Activated naive CD4-positive, alpha-beta T cell treated with anti-CD3 and anti-CD28 coated beads, Interleukin-2, amount 10 ng/mL, durations not matched to agents 7 days and 5 days (primary cell): Measurements from ENCODE around the gene PCDHGB1.

Experiments
- CTCF ChIA-PET: fragments of 350-600 bp; sonication (Branson Sonifier 250); formaldehyde crosslinking; loops from one replicate; lab custom pipeline; 2021; ENCODE audit warnings: antibody characterized with exemption; lab: Charles Lee
- DNase-seq: peaks from one replicate; pipeline ENCODE4 v3.0.0-alpha.2; 2020
- H3K27ac Mint-ChIP-seq: one replicate; pipeline ENCODE4 v1.8.0; 2021; ENCODE audit warnings: mild to moderate bottlenecking, moderate library complexity, mixed read lengths
- H3K27me3 Mint-ChIP-seq: one replicate; pipeline ENCODE4 v1.8.0; 2021; ENCODE audit warnings: mild to moderate bottlenecking, mixed read lengths
- H3K36me3 Mint-ChIP-seq: one replicate; pipeline ENCODE4 v1.8.0; 2021; ENCODE audit warnings: mixed read lengths
- H3K4me1 Mint-ChIP-seq: one replicate; pipeline ENCODE4 v1.8.0; 2021; ENCODE audit warnings: mixed read lengths
- H3K4me3 Mint-ChIP-seq: one replicate; pipeline ENCODE4 v1.8.0; 2021; ENCODE audit warnings: mild to moderate bottlenecking, moderate library complexity, mixed read lengths
- H3K9me3 Mint-ChIP-seq: one replicate; pipeline ENCODE4 v1.8.0; 2021; ENCODE audit warnings: mixed read lengths

The PCDHGB1 gene

DNA sequence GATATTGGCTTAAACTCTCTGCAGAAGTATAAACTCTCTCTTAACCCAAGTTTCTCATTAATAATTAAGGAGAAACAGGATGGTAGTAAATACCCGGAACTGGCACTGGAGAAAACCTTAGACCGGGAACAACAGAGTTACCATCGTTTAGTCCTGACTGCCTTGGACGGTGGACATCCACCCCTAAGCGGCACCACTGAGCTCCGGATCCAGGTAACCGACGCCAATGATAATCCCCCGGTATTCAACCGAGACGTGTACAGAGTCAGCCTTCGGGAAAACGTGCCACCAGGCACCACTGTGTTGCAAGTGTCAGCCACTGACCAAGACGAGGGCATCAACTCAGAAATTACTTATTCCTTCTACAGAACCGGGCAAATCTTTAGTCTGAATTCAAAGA, 48.7 kb downstream of the PCDHGB1 start:
- Mint-ChIP-seq H3K4me3 (no peak overlapping the region), H3K27me3 (peaks cover 61% of the 10 kb centered on the region), H3K36me3 (peaks cover 10% of the 10 kb centered on the region), H3K4me1 (peaks cover 3% of the 10 kb centered on the region), H3K27ac (no peak overlapping the region), H3K9me3 (peaks cover 32% of the 10 kb centered on the region)
- CTCF ChIA-PET: interaction anchor here (0.9 to 1.7 kb wide), 2 partner anchors 22 to 557 kb away, joined by 3 to 5 read pairs; partner anchors contain the start of gene PCDHGA11
- DNase-seq: no peak

GRCh38 chr5:141399555-141400258, 49.8 kb downstream of the PCDHGB1 start:
- CTCF ChIA-PET: interaction anchor here (1.0 to 1.6 kb wide), 4 partner anchors 22 to 114 kb away, joined by 3 to 7 read pairs (median 5); partner anchors contain the start of gene PCDHGB3
- peaks cover 61% of the 10 kb centered on the region for H3K27me3 Mint-ChIP-seq
- peaks cover 28% of the 10 kb centered on the region for H3K9me3 Mint-ChIP-seq
- H3K4me1 Mint-ChIP-seq: peaks cover 3% of the 10 kb centered on the region
- H3K4me3 Mint-ChIP-seq: no peak overlapping the region
- H3K36me3 Mint-ChIP-seq: peaks cover 8% of the 10 kb centered on the region
- DNase-seq: no peak
- peak overlapping the region; percentile 71 for H3K27ac Mint-ChIP-seq
